Measurements from ENCODE around the gene FKBP2. TPM values are rescaled to one million over a fixed set of nuclear protein-coding genes. Genes with fewer than 3 reads are reported as not detected.

The FKBP2 gene
- total RNA-seq, 2 experiments from 2014 or later, result 21.9 to 24.8 TPM

- H3K4me1 Mint-ChIP-seq, result peaks cover 42% of the 10 kb centered on the region
- H3K9me3 Mint-ChIP-seq, result no peaks in the 10 kb centered on the region
- CTCF ChIA-PET, result interaction anchor here (1.4 to 11.3 kb wide), 5 partner anchors 19 to 54 kb away, joined by 4 to 162 read pairs (median 13); partner anchors contain the start of genes CATSPERZ and FERMT3
- no peak for DNase-seq
- H3K36me3 Mint-ChIP-seq (ENCODE audit: low read depth), result peaks cover 9% of the 10 kb centered on the region
- H3K27ac Mint-ChIP-seq, result peak overlapping the region; percentile 46
- no peaks in the 10 kb centered on the region for H3K27me3 Mint-ChIP-seq
- POLR2A ChIA-PET, result no interaction called here
- H3K4me3 Mint-ChIP-seq, result peak overlapping the region; percentile 68
Observed at GRCh38 chr11:64247729-64248531, 7.0 kb downstream of the FKBP2 start.

- ChIA-PET POLR2A (no interaction called here), CTCF (interaction anchor here (1.4 to 11.3 kb wide), 4 partner anchors 18 to 53 kb away, joined by 4 to 162 read pairs (median 16); partner anchors contain the start of genes CATSPERZ and FERMT3)
- H3K27me3 Mint-ChIP-seq, result no peaks in the 10 kb centered on the region
- H3K36me3 Mint-ChIP-seq (ENCODE audit: low read depth), result peaks cover 4% of the 10 kb centered on the region
- H3K4me1 Mint-ChIP-seq, result peaks cover 37% of the 10 kb centered on the region
- no peaks in the 10 kb centered on the region for H3K9me3 Mint-ChIP-seq
- H3K4me3 Mint-ChIP-seq, result no peak overlapping the region
- DNase-seq, result no peak
- no peak overlapping the region for H3K27ac Mint-ChIP-seq
Observed at GRCh38 chr11:64248578-64248977, 7.7 kb downstream of the FKBP2 start.

- Mint-ChIP-seq H3K4me3 (no peak overlapping the region), H3K4me1 (peaks cover 32% of the 10 kb centered on the region), H3K27me3 (no peaks in the 10 kb centered on the region), H3K36me3 (ENCODE audit: low read depth) (no peaks in the 10 kb centered on the region), H3K27ac (peak overlapping the region; percentile 66), H3K9me3 (no peaks in the 10 kb centered on the region)
- no peak for DNase-seq
- ChIA-PET CTCF (interaction anchor here (1.1 to 11.3 kb wide), 7 partner anchors 10 to 56 kb away, joined by 3 to 162 read pairs (median 4); partner anchors contain the start of genes CATSPERZ and FERMT3), POLR2A (no interaction called here)
Observed at GRCh38 chr11:64249038-64249437, 8.1 kb downstream of the FKBP2 start.

GRCh38 chr11:64249563-64250414 lies 8.9 kb downstream of the FKBP2 start:
- Mint-ChIP-seq H3K4me1 (peaks cover 29% of the 10 kb centered on the region), H3K4me3 (peak overlapping the region; percentile 30), H3K27ac (no peak overlapping the region), H3K9me3 (no peaks in the 10 kb centered on the region), H3K36me3 (ENCODE audit: low read depth) (no peaks in the 10 kb centered on the region), H3K27me3 (no peaks in the 10 kb centered on the region)
- ChIA-PET CTCF (interaction anchor here (0.6 to 11.3 kb wide), 17 partner anchors 9 to 389 kb away, joined by 3 to 162 read pairs (median 5); partner anchors contain the start of genes BAD, CATSPERZ and FKBP2), POLR2A (no interaction called here)
- no peak for DNase-seq

GRCh38 chr11:64250415-64251015 lies 9.6 kb downstream of the FKBP2 start:
- Mint-ChIP-seq H3K27me3 (no peaks in the 10 kb centered on the region), H3K4me3 (peak overlapping the region; percentile 78), H3K4me1 (peaks cover 25% of the 10 kb centered on the region), H3K9me3 (no peaks in the 10 kb centered on the region), H3K27ac (no peak overlapping the region), H3K36me3 (ENCODE audit: low read depth) (no peaks in the 10 kb centered on the region)
- ChIA-PET POLR2A (interaction anchor here (0.6 kb wide), 1 partner anchor 35 kb away, joined by 3 read pairs; the partner anchor contains the start of gene GPR137), CTCF (interaction anchor here (0.6 to 11.3 kb wide), 19 partner anchors 7 to 389 kb away, joined by 3 to 162 read pairs (median 6); partner anchors contain the start of genes BAD, CATSPERZ and FKBP2)
- no peak for DNase-seq

GRCh38 chr11:64251016-64251752 lies 10.3 kb downstream of the FKBP2 start, which contains the start of gene PLCB3:
Gene PLCB3, plus strand, starts transcription at chr11:64251530. Its CDS starts 120 bp downstream, at chr11:64251650.
- H3K27me3 Mint-ChIP-seq, result no peaks in the 10 kb centered on the region
- peak; percentile 62 for DNase-seq
- peaks cover 25% of the 10 kb centered on the region for H3K4me1 Mint-ChIP-seq
- POLR2A ChIA-PET, result interaction anchor here (0.6 kb wide), 1 partner anchor 35 kb away, joined by 3 read pairs; the partner anchor contains the start of gene GPR137
- peak within 1 kb of the TSS; percentile 82 for H3K4me3 Mint-ChIP-seq
- H3K36me3 Mint-ChIP-seq (ENCODE audit: low read depth), result no peaks in the 10 kb centered on the region
- CTCF ChIA-PET, result interaction anchor here (0.6 to 11.3 kb wide), 18 partner anchors 8 to 106 kb away, joined by 3 to 162 read pairs (median 7); partner anchors contain the start of genes BAD, CATSPERZ, FKBP2 and PRDX5
- H3K27ac Mint-ChIP-seq, result peak within 1 kb of the TSS; percentile 62
- no peaks in the 10 kb centered on the region for H3K9me3 Mint-ChIP-seq

- ChIA-PET CTCF (interaction anchor here (1.0 to 11.3 kb wide), 13 partner anchors 9 to 105 kb away, joined by 3 to 162 read pairs (median 8); partner anchors contain the start of genes BAD, CATSPERZ, FKBP2 and PRDX5), POLR2A (no interaction called here)
- Mint-ChIP-seq H3K9me3 (no peaks in the 10 kb centered on the region), H3K4me1 (peaks cover 25% of the 10 kb centered on the region), H3K27ac (peak overlapping the region; percentile 62), H3K4me3 (peak overlapping the region; percentile 82), H3K27me3 (no peaks in the 10 kb centered on the region), H3K36me3 (ENCODE audit: low read depth) (no peaks in the 10 kb centered on the region)
- DNase-seq, result no peak
Observed at GRCh38 chr11:64251753-64252002, 10.8 kb downstream of the FKBP2 start.

- Mint-ChIP-seq H3K4me1 (peaks cover 21% of the 10 kb centered on the region), H3K9me3 (no peaks in the 10 kb centered on the region), H3K36me3 (ENCODE audit: low read depth) (no peaks in the 10 kb centered on the region), H3K27me3 (no peaks in the 10 kb centered on the region), H3K27ac (peak overlapping the region; percentile 62), H3K4me3 (peak overlapping the region; percentile 82)
- CTCF ChIA-PET, result interaction anchor here (0.6 to 11.3 kb wide), 13 partner anchors 9 to 1861 kb away, joined by 3 to 162 read pairs (median 7); partner anchors contain the start of genes CATSPERZ, FKBP2, PRDX5 and TRMT112
- POLR2A ChIA-PET, result no interaction called here
- no peak for DNase-seq
Observed at GRCh38 chr11:64252003-64252872, 11.3 kb downstream of the FKBP2 start.

GRCh38 chr11:64253043-64253442 lies 12.1 kb downstream of the FKBP2 start:
- ChIA-PET CTCF (interaction anchor here (1.0 to 11.3 kb wide), 6 partner anchors 10 to 46 kb away, joined by 3 to 162 read pairs (median 12); partner anchors contain the start of gene FERMT3), POLR2A (no interaction called here)
- Mint-ChIP-seq H3K9me3 (no peaks in the 10 kb centered on the region), H3K4me3 (peak overlapping the region; percentile 3), H3K27ac (no peak overlapping the region), H3K36me3 (ENCODE audit: low read depth) (no peaks in the 10 kb centered on the region), H3K4me1 (peaks cover 17% of the 10 kb centered on the region), H3K27me3 (no peaks in the 10 kb centered on the region)
- DNase-seq, result no peak

GRCh38 chr11:64253481-64253880 lies 12.6 kb downstream of the FKBP2 start:
- no peaks in the 10 kb centered on the region for H3K9me3 Mint-ChIP-seq
- H3K4me3 Mint-ChIP-seq, result peak overlapping the region; percentile 3
- H3K36me3 Mint-ChIP-seq (ENCODE audit: low read depth), result no peaks in the 10 kb centered on the region
- POLR2A ChIA-PET, result interaction anchor here (0.7 kb wide), 1 partner anchor 30 kb away, joined by 3 read pairs; no protein-coding TSS in a partner anchor
- CTCF ChIA-PET, result interaction anchor here (0.6 to 3.5 kb wide), 6 partner anchors 10 to 47 kb away, joined by 3 to 12 read pairs (median 3); partner anchors contain the start of genes FERMT3, NUDT22 and TRPT1
- no peak for DNase-seq
- no peak overlapping the region for H3K27ac Mint-ChIP-seq
- H3K27me3 Mint-ChIP-seq, result no peaks in the 10 kb centered on the region
- H3K4me1 Mint-ChIP-seq, result peaks cover 16% of the 10 kb centered on the region

GRCh38 chr11:64254326-64254725 lies 13.4 kb downstream of the FKBP2 start:
- ChIA-PET CTCF (interaction anchor here (0.9 to 3.5 kb wide), 5 partner anchors 10 to 50 kb away, joined by 3 to 12 read pairs (median 4); partner anchors contain the start of genes FERMT3, NUDT22 and TRPT1), POLR2A (no interaction called here)
- no peak for DNase-seq
- no peaks in the 10 kb centered on the region for H3K9me3 Mint-ChIP-seq
- no peaks in the 10 kb centered on the region for H3K27me3 Mint-ChIP-seq
- H3K36me3 Mint-ChIP-seq (ENCODE audit: low read depth), result peaks cover 2% of the 10 kb centered on the region
- H3K4me1 Mint-ChIP-seq, result peaks cover 15% of the 10 kb centered on the region
- no peak overlapping the region for H3K4me3 Mint-ChIP-seq
- H3K27ac Mint-ChIP-seq, result no peak overlapping the region
